PFSK-1 (cell line): ENCODE results near the gene ATP5F1A.

Source experiments
- POLR2AphosphoS5 ChIP-seq: IDR thresholded peaks from 2 replicates; pipeline ENCODE4 v1.6.1; 2012; ENCODE audit warnings: low read depth, mild to moderate bottlenecking, control low read depth, low read length, moderate library complexity
- SIN3A ChIP-seq: IDR thresholded peaks from 2 replicates; pipeline ENCODE4 v1.6.1; 2012; ENCODE audit warnings: mild to moderate bottlenecking, low read length, moderate library complexity, borderline replicate concordance; ENCODE audit not compliant: insufficient read depth
- TAF1 ChIP-seq: IDR thresholded peaks from 2 replicates; pipeline ENCODE4 v1.6.1; 2012; ENCODE audit warnings: low read length, control low read depth, borderline replicate concordance; ENCODE audit not compliant: insufficient read depth
- TF ChIP-seq, protein P1 (sequence below), 2 experiments: IDR thresholded peaks; 2 replicates each; pipeline versions ENCODE4 v1.6.1 to v1.8.0; 2011 to 2012; ENCODE audit warnings: low read depth in 2 of 2, low read length in 2 of 2, control low read depth in 1 of 2, inconsistent platforms in 1 of 2, mild to moderate bottlenecking in 1 of 2, moderate library complexity in 1 of 2; ENCODE audit not compliant: insufficient read depth in 1 of 2

DNA sequence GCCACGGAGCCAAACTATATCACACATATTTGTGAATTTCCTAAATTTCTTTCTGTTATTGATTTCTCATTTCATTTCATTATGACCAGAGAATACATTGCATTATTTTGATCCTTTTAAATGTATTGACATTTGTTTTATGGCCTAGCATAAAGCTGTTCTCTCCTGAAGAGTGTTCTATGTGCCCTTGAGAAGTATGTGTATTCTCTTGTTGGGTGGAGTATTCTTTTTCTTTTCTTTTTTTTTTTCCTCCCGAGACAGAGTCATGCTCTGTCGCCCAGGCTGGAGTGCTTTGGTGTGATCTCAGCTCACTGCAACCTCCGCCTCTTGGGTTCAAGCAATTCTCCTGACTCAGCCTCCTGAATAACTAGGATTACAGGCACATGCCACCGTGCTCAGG, 11.3 kb upstream of the ATP5F1A start:
- no peak for TF ChIP-seq SIN3A
- TF ChIP-seq, protein P1, sequence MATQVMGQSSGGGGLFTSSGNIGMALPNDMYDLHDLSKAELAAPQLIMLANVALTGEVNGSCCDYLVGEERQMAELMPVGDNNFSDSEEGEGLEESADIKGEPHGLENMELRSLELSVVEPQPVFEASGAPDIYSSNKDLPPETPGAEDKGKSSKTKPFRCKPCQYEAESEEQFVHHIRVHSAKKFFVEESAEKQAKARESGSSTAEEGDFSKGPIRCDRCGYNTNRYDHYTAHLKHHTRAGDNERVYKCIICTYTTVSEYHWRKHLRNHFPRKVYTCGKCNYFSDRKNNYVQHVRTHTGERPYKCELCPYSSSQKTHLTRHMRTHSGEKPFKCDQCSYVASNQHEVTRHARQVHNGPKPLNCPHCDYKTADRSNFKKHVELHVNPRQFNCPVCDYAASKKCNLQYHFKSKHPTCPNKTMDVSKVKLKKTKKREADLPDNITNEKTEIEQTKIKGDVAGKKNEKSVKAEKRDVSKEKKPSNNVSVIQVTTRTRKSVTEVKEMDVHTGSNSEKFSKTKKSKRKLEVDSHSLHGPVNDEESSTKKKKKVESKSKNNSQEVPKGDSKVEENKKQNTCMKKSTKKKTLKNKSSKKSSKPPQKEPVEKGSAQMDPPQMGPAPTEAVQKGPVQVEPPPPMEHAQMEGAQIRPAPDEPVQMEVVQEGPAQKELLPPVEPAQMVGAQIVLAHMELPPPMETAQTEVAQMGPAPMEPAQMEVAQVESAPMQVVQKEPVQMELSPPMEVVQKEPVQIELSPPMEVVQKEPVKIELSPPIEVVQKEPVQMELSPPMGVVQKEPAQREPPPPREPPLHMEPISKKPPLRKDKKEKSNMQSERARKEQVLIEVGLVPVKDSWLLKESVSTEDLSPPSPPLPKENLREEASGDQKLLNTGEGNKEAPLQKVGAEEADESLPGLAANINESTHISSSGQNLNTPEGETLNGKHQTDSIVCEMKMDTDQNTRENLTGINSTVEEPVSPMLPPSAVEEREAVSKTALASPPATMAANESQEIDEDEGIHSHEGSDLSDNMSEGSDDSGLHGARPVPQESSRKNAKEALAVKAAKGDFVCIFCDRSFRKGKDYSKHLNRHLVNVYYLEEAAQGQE (IDR thresholded peaks at IDR 0.05; ENCODE audit: insufficient read depth in 1 of 2, low read depth in 2 of 2, low read length in 2 of 2) = no peak
- TF ChIP-seq TAF1 = no peak
- no peak for TF ChIP-seq POLR2AphosphoS5
